GM18907 (cell line): Measurements from ENCODE around the gene TAMM41.
"Not testable (repeated sequence)": the region's sequence is repeated elsewhere in the genome, so short reads cannot be mapped to it uniquely, and the experiment has no call there.

ENCODE experiments used
- ATAC-seq: cut with Tn5 transposase; IDR thresholded peaks from one replicate; pipeline ENCODE4 v1.9.1; 2021; ENCODE audit warnings: mild to moderate bottlenecking, moderate library complexity; ENCODE audit not compliant: unreplicated experiment

TAMM41 gene

GRCh38 chr3:11769704-11770476 lies 76.8 kb downstream of the TAMM41 start:
- peak; percentile 8 for ATAC-seq

- no peak for ATAC-seq
These were observed 78.1 kb downstream of the TAMM41 start for GRCh38 chr3:11768604-11769003.

GRCh38 chr3:11764931-11765363 lies 81.7 kb downstream of the TAMM41 start:
- no peak for ATAC-seq

DNA sequence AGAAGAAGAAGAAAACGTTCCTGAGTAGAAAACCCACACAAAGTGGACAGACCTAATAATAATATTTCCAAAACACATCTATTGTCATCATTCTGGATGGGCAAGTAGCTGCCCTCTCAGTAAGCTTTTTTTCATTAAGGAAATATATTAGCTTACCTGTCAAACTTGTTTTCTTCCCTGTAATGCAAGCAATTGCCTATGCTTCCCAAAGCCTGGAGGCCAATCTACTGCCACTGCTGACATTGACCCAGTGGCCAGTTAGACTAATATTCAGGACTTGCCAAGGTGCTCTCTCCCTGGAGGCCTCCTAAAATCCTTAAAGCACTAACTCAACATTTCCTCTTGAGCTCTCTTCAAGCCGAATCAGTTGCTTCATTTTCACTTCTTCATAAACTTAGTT lies 86.7 kb downstream of the TAMM41 start:
- no peak for ATAC-seq

GRCh38 chr3:11757929-11758328 lies 88.8 kb downstream of the TAMM41 start:
- ATAC-seq, result no peak

GRCh38 chr3:11757441-11757875 lies 89.2 kb downstream of the TAMM41 start:
- no peak for ATAC-seq

GRCh38 chr3:11755276-11755675 lies 91.4 kb downstream of the TAMM41 start:
- no peak for ATAC-seq

DNA sequence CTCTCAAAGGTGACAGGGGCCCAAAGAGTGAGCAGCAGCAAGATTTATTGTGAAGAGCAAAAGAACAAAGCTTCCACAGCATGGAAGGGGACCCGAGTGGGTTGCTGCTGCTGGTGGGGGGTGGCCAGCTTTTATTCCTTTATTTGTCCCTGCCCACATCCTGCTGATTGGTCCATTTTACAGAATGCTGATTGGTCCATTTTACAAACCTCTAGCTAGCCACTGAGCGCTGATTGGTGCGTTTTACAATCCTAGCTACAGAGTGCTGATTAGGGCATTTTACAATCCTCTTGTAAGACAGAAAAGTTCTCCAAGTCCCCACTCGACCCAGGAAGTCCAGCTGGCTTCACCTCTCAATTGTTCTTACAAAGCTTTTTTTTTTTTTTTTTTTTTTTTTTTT lies 94.4 kb downstream of the TAMM41 start:
- not testable (repeated sequence) for ATAC-seq

GRCh38 chr3:11748306-11748705 lies 98.4 kb downstream of the TAMM41 start:
- ATAC-seq, result not testable (repeated sequence)
